AG09309 (cell line): ENCODE results near the gene AGAP1.

Experiments
- DNase-seq: peaks from one replicate; pipeline ENCODE4 v3.0.0-alpha.2; 2010; ENCODE audit warnings: low read depth
- H3K4me3 ChIP-seq: 2 replicates; pipeline ENCODE4 v1.5.1; 2011; ENCODE audit warnings: mild to moderate bottlenecking, low read depth, low read length, moderate library complexity; ENCODE audit not compliant: control insufficient read depth
- TF ChIP-seq, protein P1 (sequence below): IDR thresholded peaks from 2 replicates; pipeline ENCODE4 v1.5.1; 2011; ENCODE audit warnings: mild to moderate bottlenecking, low read depth, low read length, inconsistent platforms; ENCODE audit not compliant: insufficient read depth, control insufficient read depth; ENCODE audit errors: missing control alignments

AGAP1 gene

DNA sequence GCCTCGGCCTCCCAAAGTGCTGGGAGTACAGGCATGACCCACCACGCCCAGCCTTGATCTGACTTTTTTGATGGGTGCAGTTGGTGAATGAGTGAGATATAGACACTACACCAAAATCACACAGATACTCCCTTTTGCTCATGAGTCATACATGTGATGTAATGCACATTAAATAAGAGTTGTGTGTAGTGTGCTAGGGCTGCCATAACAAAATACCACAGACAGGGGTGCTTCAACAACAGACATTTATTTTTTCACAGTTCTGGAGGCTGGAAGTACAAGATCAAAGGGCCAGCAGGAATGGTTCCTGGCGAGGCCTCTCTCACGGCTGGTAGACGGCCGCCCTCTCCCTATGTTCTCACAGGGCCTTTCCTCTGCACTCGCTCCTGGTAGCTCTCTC, 627.7 kb downstream of the AGAP1 start:
- no peak for DNase-seq
- TF ChIP-seq, protein P1, sequence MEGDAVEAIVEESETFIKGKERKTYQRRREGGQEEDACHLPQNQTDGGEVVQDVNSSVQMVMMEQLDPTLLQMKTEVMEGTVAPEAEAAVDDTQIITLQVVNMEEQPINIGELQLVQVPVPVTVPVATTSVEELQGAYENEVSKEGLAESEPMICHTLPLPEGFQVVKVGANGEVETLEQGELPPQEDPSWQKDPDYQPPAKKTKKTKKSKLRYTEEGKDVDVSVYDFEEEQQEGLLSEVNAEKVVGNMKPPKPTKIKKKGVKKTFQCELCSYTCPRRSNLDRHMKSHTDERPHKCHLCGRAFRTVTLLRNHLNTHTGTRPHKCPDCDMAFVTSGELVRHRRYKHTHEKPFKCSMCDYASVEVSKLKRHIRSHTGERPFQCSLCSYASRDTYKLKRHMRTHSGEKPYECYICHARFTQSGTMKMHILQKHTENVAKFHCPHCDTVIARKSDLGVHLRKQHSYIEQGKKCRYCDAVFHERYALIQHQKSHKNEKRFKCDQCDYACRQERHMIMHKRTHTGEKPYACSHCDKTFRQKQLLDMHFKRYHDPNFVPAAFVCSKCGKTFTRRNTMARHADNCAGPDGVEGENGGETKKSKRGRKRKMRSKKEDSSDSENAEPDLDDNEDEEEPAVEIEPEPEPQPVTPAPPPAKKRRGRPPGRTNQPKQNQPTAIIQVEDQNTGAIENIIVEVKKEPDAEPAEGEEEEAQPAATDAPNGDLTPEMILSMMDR: no peak
- H3K4me3 ChIP-seq: no peak overlapping the region

DNA sequence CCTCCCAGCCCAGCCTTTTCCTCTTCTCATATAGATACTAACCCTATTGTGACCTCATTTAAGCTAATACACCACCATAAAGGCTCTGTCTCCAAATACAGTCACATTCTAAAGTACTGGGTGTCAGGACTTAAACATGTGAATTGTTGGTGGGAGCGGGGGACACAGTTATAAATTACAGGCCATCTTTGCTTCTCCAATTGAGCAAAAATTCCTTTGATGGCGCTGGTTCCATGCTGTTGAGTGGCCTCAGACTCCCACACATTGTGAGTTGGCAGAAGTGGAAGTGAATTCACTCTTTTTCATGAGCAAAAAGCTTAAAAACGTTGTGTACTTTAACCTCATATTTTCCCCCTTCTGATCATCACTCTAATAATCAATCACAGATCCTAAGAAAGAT, 628.4 kb downstream of the AGAP1 start:
- DNase-seq: no peak
- TF ChIP-seq, protein P1: no peak
- H3K4me3 ChIP-seq: no peak overlapping the region

GRCh38 chr2:236123716-236124115, 629.9 kb downstream of the AGAP1 start:
- DNase-seq: no peak
- H3K4me3 ChIP-seq: no peak overlapping the region
- TF ChIP-seq, protein P1: no peak

GRCh38 chr2:236124182-236124893, 630.5 kb downstream of the AGAP1 start:
- no peak for DNase-seq
- TF ChIP-seq, protein P1: no peak
- no peak overlapping the region for H3K4me3 ChIP-seq

GRCh38 chr2:236125541-236125940, 631.7 kb downstream of the AGAP1 start:
- TF ChIP-seq, protein P1: no peak
- DNase-seq: no peak
- H3K4me3 ChIP-seq: no peak overlapping the region

GRCh38 chr2:236127010-236127409, 633.2 kb downstream of the AGAP1 start:
- TF ChIP-seq, protein P1: no peak
- H3K4me3 ChIP-seq: no peak overlapping the region
- DNase-seq: no peak
